ENCODE data around the gene LYRM1. TPM values are rescaled to one million over a fixed set of nuclear protein-coding genes. Genes with fewer than 3 reads are reported as not detected.

LYRM1 gene
- polyA plus RNA-seq, 1 of the 3 experiments (the other 2 are of a cell fraction), result 18.1 TPM

DNA sequence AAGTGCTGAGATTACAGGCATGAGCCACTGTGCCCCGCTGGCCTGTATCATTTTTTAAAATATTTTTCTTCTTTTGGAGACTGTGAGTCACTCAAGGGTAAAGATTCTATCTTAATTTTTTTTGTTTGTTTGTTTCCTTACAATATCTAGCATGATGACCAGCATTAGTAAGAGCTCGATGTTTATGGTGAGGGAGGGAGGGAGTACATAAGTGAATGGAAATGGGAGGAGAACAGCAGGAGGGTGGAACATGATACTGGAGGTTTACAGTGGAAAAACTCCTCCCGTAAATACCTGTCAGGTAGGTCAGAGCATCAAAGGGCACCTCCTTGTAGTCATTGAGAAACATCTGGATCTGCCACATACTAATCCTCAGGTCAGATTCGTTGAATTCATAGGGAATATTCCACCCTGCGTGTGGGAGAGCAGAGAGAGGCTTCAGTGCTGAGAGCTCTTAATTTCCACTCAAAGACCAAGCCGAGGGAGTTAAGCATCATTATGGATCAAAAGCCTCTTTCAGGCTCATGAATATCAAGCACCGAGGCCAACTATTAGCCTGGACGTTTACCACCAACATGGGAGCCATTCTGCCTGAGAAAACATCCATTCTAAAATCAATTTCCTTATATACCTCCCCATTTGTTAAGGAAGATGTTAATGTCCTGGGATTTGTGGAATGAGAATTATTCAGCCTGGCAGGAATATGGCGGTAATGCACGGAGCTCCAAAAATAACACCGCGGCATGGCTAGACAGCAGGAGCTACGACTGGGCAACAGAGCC, 51.8 kb downstream of the LYRM1 start:
- Histone ChIP-seq H3K9ac (no peak overlapping the region), H3K9me3 (no peaks in the 10 kb centered on the region), H3K4me3 (ENCODE audit: low read depth in 2 of 2, low read length in 1 of 2) (no peak overlapping the region), H3K4me2 (no peak overlapping the region), H3K4me1 (ENCODE audit: control insufficient read depth in 1 of 2, insufficient read depth in 2 of 2, low read depth in 1 of 2, low read length in 1 of 2) (no peaks in the 10 kb centered on the region), H3K79me2 (ENCODE audit: insufficient read depth) (no peaks in the 10 kb centered on the region), H3K27ac (ENCODE audit: low read depth in 2 of 2, low read length in 1 of 2) (no peak overlapping the region), H3K36me3 (replicated peaks in 1 of 2; ENCODE audit: control insufficient read depth in 1 of 2, insufficient read depth in 2 of 2, low read length in 1 of 2) (no peaks in the 10 kb centered on the region), H3K27me3 (ENCODE audit: insufficient read depth) (no peaks in the 10 kb centered on the region; the same call in 1 of the 2 replicates), H2AFZ (ENCODE audit: low read depth) (no peak overlapping the region), H3K9me2 (no peaks in the 10 kb centered on the region), H4K20me1 (ENCODE audit: insufficient read depth) (no peaks in the 10 kb centered on the region), H3F3A (replicated peaks; ENCODE audit: insufficient read depth) (no peaks in the 10 kb centered on the region)
- POLR2A ChIA-PET, result no interaction called here
- CTCF ChIA-PET, result no interaction called here
- no peak for TF ChIP-seq NRF1 (IDR thresholded peaks at IDR 0.05; ENCODE audit: low read depth, low read length)
- TF ChIP-seq GATA2 (CRISPR knock-in tag; IDR thresholded peaks at IDR 0.05), result no peak
- TF ChIP-seq, protein P1, sequence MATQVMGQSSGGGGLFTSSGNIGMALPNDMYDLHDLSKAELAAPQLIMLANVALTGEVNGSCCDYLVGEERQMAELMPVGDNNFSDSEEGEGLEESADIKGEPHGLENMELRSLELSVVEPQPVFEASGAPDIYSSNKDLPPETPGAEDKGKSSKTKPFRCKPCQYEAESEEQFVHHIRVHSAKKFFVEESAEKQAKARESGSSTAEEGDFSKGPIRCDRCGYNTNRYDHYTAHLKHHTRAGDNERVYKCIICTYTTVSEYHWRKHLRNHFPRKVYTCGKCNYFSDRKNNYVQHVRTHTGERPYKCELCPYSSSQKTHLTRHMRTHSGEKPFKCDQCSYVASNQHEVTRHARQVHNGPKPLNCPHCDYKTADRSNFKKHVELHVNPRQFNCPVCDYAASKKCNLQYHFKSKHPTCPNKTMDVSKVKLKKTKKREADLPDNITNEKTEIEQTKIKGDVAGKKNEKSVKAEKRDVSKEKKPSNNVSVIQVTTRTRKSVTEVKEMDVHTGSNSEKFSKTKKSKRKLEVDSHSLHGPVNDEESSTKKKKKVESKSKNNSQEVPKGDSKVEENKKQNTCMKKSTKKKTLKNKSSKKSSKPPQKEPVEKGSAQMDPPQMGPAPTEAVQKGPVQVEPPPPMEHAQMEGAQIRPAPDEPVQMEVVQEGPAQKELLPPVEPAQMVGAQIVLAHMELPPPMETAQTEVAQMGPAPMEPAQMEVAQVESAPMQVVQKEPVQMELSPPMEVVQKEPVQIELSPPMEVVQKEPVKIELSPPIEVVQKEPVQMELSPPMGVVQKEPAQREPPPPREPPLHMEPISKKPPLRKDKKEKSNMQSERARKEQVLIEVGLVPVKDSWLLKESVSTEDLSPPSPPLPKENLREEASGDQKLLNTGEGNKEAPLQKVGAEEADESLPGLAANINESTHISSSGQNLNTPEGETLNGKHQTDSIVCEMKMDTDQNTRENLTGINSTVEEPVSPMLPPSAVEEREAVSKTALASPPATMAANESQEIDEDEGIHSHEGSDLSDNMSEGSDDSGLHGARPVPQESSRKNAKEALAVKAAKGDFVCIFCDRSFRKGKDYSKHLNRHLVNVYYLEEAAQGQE (IDR thresholded peaks at IDR 0.05; ENCODE audit: low read depth, low read length), result no peak
- TF ChIP-seq FOXM1 (IDR thresholded peaks at IDR 0.05; ENCODE audit: low read depth), result no peak
- TF ChIP-seq, protein P2, sequence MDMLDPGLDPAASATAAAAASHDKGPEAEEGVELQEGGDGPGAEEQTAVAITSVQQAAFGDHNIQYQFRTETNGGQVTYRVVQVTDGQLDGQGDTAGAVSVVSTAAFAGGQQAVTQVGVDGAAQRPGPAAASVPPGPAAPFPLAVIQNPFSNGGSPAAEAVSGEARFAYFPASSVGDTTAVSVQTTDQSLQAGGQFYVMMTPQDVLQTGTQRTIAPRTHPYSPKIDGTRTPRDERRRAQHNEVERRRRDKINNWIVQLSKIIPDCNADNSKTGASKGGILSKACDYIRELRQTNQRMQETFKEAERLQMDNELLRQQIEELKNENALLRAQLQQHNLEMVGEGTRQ (IDR thresholded peaks at IDR 0.05; ENCODE audit: borderline replicate concordance, low read depth, low read length), result no peak
- no peak for TF ChIP-seq NFIC (IDR thresholded peaks at IDR 0.05; ENCODE audit: borderline replicate concordance)
- TF ChIP-seq MEF2A (IDR thresholded peaks at IDR 0.05; ENCODE audit: borderline replicate concordance, low read depth), result no peak
- TF ChIP-seq TAF1 (IDR thresholded peaks at IDR 0.05; ENCODE audit: borderline replicate concordance, low read depth, low read length), result no peak
- TF ChIP-seq JUND (IDR thresholded peaks at IDR 0.05), result no peak
- TF ChIP-seq, protein P3, sequence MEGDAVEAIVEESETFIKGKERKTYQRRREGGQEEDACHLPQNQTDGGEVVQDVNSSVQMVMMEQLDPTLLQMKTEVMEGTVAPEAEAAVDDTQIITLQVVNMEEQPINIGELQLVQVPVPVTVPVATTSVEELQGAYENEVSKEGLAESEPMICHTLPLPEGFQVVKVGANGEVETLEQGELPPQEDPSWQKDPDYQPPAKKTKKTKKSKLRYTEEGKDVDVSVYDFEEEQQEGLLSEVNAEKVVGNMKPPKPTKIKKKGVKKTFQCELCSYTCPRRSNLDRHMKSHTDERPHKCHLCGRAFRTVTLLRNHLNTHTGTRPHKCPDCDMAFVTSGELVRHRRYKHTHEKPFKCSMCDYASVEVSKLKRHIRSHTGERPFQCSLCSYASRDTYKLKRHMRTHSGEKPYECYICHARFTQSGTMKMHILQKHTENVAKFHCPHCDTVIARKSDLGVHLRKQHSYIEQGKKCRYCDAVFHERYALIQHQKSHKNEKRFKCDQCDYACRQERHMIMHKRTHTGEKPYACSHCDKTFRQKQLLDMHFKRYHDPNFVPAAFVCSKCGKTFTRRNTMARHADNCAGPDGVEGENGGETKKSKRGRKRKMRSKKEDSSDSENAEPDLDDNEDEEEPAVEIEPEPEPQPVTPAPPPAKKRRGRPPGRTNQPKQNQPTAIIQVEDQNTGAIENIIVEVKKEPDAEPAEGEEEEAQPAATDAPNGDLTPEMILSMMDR (IDR thresholded peaks at IDR 0.05), result no peak
- no peak for TF ChIP-seq EP300 (IDR thresholded peaks at IDR 0.05; ENCODE audit: borderline replicate concordance in 1 of 2, low read depth in 1 of 2, low read length in 1 of 2)
- TF ChIP-seq, protein P4, sequence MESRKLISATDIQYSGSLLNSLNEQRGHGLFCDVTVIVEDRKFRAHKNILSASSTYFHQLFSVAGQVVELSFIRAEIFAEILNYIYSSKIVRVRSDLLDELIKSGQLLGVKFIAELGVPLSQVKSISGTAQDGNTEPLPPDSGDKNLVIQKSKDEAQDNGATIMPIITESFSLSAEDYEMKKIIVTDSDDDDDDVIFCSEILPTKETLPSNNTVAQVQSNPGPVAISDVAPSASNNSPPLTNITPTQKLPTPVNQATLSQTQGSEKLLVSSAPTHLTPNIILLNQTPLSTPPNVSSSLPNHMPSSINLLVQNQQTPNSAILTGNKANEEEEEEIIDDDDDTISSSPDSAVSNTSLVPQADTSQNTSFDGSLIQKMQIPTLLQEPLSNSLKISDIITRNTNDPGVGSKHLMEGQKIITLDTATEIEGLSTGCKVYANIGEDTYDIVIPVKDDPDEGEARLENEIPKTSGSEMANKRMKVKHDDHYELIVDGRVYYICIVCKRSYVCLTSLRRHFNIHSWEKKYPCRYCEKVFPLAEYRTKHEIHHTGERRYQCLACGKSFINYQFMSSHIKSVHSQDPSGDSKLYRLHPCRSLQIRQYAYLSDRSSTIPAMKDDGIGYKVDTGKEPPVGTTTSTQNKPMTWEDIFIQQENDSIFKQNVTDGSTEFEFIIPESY (IDR thresholded peaks at IDR 0.05; ENCODE audit: borderline replicate concordance, low read depth), result no peak
- no peak for TF ChIP-seq MXI1 (IDR thresholded peaks at IDR 0.05; ENCODE audit: low read depth, low read length)
- TF ChIP-seq POLR2AphosphoS5 (IDR thresholded peaks at IDR 0.05; ENCODE audit: low read depth, low read length), result no peak
- TF ChIP-seq FOXJ3 (CRISPR knock-in tag; IDR thresholded peaks at IDR 0.05), result no peak
- no peak for TF ChIP-seq SIN3A (IDR thresholded peaks at IDR 0.05; ENCODE audit: borderline replicate concordance, low read depth, low read length)
- TF ChIP-seq ELF1 (IDR thresholded peaks at IDR 0.05), result no peak
- no peak for TF ChIP-seq RCOR1 (IDR thresholded peaks at IDR 0.05; ENCODE audit: low read length)
- no peak for DNase-seq
- 61% methylated on average over 13 of the region's 13 CpGs for WGBS (ENCODE audit: low lambda C conversion rate)
